DMS153 (cell line): ENCODE measurements around the gene PPP1R14D.
A peak's percentile ranks its signal among the peaks of the same experiment; 100 is the strongest.

ENCODE experiments used
- DNase-seq: peaks from one replicate; lab custom pipeline; 2025; lab: John Stamatoyannopoulos, UW

PPP1R14D gene

DNA sequence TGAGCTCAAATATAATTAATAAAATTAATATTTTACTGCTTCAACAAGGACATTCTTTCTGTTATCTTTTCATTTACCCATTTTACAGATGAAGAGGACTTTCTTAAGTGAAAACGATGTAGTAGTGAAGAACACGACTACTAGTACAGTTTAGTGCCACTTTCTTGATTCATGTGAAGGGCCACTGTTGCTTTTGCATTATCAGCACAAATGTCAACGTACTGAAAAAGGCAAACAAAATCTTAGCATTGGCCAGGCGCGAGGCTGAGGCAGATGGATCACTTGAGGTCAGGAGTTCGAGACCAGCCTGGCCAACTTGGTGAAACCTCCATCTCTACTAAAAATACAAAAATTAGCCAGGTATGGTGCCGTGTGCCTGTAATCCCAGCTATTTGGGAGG lies 9.5 kb downstream of the PPP1R14D start:
- DNase-seq, result no peak

DNA sequence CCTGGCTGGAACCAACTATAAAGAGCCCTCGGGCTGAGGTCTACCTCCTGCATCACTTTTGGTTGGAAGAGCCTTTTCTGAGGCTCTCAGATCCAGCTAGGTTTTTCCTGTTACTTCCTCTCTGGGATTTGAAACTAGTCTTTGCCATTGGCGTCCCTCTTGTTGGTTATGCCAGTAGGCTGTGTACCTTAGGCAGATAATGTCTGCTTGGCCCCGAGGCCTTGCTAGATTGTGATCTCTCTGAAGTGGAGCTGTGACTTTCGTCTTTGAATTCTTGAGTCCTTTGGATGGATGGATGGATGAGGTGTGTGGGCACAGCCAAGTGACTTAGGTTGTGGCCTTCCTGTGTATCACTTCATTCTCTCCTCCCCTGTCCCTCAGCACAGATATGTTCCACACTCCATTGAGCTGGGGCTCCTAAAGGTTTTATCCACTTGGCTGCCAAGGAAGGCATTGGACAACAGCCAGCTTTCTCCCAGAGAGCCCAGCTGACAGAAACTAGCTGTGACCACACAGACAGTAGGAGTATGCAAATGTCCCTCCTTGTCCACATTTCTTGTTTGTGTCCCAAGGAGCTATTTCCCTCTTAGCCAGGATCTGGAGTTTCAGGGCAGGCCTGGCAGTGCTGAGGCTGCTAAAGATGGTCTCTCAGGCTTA lies 13.3 kb downstream of the PPP1R14D start:
- no peak for DNase-seq

- no peak for DNase-seq
Observed at GRCh38 chr15:40812721-40813425, 15.6 kb downstream of the PPP1R14D start.

GRCh38 chr15:40808861-40809450 lies 19.6 kb downstream of the PPP1R14D start:
- DNase-seq, result no peak

- DNase-seq, result no peak
Observed at GRCh38 chr15:40807888-40808461, 20.5 kb downstream of the PPP1R14D start.

DNA sequence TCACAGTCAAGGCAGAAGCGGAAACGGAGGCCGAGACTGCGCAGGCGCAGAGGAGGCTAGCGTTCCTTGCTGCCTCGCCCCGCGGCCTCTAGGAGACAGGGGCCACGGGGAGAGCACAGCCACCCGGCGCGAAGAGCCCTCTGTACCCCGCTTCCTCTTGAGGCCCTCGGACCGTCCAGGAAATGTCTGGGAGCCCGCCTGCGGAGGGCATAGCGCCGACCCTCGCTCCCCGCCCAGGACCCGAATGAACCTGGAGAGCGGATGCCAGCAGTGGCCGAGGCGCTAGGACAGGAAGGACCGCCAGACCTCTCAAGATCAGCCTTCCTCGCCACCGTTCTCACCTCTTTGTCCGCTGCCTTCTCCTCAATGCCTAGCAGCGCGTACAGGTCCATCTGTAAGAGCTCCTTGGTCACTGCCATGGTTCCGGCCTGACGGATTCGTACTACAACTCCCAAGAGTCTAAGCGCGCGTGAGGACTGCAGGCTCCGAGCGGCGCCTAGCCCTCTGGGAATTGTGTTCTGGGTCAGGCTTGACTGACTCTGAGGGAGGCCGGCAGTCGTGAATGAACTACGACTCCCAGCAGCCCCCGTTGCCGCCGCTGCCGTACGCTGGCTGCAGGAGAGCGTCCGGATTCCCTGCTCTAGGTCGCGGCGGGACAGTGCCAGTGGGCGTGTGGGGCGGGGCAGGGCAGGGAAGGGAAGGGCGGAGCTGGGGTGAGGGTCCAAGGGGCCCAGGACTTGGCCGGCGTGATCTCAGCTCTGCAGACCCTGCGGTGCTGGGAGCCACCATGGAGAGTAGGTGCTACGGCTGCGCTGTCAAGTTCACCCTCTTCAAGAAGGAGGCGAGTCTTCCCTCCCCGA lies 21.2 kb downstream of the PPP1R14D start, which contains the start of the genes DNAJC17 and ZFYVE19:
Gene DNAJC17 (minus strand): TSS at position 446 of the 860 bp plus-strand sequence. CDS start 27 bp downstream, at position 419.
Gene ZFYVE19 (plus strand): TSS at position 62 of the 860 bp plus-strand sequence. CDS start 501 bp downstream, at position 563.
- peak; percentile 84 for DNase-seq

DNA sequence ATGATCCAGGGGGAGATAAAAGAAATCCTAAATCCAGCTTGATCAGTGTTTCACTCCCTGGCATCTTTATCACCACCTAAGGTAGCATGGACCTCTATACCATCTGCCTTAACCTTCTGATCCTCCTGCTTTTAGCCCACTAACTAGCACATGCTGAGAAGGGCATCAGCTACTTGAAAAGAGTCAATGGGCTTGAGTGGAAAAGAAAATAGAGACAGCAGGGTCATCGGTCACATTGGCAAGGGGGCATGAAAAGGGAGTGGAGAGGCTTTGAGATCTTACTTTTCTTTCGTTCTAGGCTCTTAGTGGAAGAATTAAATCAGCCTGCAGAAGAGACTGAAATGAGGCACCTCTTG lies 21.9 kb downstream of the PPP1R14D start:
- DNase-seq, result no peak

DNA sequence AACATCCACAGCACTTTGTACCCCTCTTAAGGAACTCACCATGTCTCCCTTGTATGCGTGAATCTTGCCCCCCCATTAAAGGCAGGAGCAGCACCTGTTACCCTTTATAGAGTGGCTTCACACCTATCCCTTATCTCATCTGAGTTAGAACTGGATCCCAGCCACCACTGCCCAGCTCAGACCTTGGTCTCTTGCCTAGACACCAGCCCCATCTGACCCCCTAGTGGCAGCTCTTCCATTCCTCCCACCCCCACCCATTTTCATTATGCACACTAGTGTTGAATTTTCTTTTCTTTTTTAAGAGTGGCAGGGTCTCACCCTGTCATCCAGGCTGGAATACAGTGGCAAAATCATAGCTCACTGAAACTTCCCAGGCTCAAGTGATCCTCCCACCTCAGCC lies 24.8 kb downstream of the PPP1R14D start:
- no peak for DNase-seq

- no peak for DNase-seq
Observed at GRCh38 chr15:40803076-40803475, 25.4 kb downstream of the PPP1R14D start.

GRCh38 chr15:40799523-40799922 lies 29.0 kb downstream of the PPP1R14D start:
- no peak for DNase-seq

DNA sequence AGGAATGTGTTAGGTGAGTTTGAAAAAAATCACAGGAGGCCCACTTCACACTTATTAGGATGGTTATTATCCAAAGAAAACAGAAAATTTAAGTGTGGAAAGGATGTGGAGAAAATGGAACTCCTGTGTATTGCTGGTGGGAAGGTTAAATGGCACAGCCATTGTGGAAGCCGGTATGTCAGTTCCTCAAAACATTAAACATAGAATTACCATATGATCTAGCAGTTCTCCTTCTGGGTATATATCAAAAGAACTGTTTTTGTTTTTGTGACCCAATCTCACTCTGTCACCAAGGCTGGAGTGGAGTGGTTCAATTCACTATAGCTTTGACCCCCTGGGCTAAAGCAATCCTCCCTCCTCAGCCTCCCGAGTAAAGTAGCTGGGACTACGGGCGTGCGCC lies 32.0 kb downstream of the PPP1R14D start:
- DNase-seq, result no peak

DNA sequence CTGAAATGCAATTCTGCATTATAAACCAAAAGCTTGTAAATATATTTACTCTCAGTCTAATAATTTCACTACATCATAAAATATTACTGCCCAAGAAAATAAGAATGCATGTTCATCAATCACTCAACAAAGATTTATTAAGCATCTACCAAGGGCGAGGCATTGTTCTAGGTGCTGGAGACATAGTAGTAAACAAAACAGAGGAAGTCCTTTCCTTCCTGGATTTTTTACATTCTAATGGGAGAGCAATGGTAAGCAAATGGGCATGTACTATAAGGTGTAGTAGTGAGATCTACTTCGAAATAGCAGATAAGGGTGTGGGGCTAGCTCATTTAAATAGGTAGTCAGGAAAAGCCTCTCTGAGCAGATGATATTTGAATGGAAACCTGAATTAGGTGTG lies 32.5 kb downstream of the PPP1R14D start:
- DNase-seq, result no peak

DNA sequence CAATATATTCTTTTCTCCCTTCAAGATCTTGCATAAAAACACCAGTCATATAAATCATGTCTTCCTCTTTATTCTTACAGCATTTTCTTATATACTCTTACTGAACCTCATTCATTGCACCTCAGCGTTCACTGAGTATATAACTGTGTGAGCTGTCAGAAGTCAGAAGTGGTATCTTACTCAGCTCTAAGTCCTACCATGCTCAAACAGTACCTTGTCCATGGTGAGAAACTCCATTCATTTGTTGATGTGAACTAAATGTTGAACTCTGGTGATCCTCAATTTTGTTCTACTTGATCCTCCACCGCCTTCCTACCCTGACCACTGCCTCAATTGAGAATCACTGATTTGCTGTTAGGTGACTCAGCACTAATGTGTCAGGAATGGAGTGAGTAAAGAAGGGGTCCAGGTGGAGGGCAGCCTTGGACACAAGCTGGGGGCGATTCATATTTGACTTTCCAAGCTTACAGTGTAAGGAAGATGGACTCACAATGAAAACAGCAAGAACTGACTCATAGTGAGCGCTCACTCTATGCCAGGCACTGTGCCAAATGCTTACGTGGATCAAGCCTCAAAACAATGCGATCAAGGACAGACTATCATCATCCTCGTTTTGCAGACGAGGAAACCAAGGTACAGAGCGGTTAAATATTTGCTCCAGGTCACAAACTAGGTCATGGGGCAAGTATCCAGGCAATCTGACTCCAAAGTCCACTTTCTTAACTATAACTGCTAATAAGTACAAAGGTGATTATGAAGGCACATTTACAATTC lies 35.1 kb downstream of the PPP1R14D start:
- no peak for DNase-seq

DNA sequence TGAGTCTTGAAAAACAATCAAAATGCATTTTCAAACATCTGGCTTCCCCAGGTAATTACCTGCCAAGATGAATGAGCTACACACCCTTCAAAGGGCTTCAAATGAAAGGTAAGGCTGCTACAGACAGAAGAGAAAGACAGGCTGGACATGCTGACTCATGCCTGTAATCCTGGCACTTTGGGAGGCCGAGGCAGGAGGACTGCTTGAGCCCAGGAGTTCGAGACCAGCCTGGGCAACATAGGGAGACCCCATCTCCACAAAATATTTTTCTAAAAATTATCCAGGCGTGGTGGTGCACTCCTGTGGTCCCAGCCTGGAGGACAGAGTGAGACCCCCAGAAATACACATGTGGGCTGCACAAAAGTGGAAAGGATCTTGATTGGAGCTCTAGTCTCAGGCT lies 36.1 kb downstream of the PPP1R14D start:
- DNase-seq, result no peak

DNA sequence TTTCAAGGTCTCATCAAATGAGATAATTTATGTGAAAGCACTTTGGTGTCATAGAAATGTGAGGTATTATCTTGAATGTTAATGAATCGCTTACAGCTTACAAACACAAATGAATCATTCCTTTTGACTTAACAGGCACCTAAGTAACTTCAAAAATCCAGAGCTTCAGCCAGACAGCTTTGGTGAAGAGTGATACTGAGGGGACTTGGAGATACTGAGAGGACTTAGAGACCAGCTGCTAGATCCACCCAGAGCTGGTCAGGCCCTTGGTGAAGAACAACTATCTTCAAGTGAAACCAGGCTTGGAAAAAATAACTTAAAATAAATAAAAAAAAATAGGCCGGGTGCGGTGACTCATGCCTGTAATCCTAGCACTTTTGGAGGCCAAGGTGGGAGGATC lies 37.8 kb downstream of the PPP1R14D start:
- no peak for DNase-seq

GRCh38 chr15:40789999-40790398 lies 38.5 kb downstream of the PPP1R14D start:
- DNase-seq, result no peak

GRCh38 chr15:40789119-40789518 lies 39.4 kb downstream of the PPP1R14D start:
- DNase-seq, result no peak

DNA sequence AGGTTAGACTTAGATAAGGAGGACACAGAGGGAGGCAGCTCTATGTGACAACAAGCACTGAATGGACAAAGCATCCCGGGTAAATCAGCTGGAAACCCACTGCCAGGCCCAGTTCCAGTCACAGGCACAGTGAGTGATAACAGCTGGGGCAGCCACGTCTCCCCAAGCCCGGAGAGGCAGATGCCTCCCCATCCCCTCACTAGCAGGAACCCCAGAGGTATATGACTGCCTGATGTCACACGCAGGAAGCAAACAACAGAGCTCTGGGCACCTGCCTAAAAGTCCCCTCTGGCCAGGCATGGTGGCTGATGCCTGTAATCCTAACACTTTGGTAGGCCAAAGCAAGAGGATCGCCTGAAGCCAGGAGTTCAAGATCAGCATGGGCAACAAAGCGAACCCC lies 40.5 kb downstream of the PPP1R14D start:
- peak; percentile 60 for DNase-seq

- peak; percentile 88 for DNase-seq
Observed at GRCh38 chr15:40787344-40787841, 41.1 kb downstream of the PPP1R14D start.

GRCh38 chr15:40785814-40786213 lies 42.7 kb downstream of the PPP1R14D start:
- no peak for DNase-seq

DNA sequence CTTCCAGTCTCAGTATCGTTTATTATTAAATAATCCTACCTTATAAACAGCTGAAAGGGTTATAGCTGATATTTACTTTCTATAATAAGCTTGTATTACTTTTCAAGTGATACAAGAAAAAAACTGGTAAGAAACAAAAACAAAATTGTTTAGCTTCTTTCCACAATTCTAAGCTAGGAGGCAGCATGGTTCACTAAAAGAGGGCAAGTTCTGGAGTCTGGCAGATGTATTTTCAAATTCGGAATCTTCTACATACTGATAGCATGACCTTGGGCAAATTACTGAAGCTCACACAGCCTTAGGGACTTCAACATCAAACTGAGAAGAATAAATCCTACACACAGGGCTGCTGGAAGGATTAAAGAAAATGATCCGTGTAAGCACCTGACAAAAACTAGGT lies 43.3 kb downstream of the PPP1R14D start:
- no peak for DNase-seq
